KMS-11 (cell line): ENCODE results near the gene SAMD5.

Experiments used
- H2AFZ ChIP-seq: fragments of 200-600 bp; sonication (generic); 2 replicates; pipeline ENCODE4 v1.6.1; 2016; ENCODE audit warnings: antibody characterized with exemption, mixed run types, low read depth
- H3K27ac ChIP-seq: fragments of 200-600 bp; sonication (generic); 2 replicates; pipeline ENCODE4 v1.6.1; 2016; ENCODE audit warnings: mild to moderate bottlenecking, mixed run types
- H3K27me3 ChIP-seq: fragments of 200-600 bp; sonication (generic); 2 replicates; pipeline ENCODE4 v1.6.1; 2017; ENCODE audit warnings: mild to moderate bottlenecking, low read depth, mixed run types, moderate library complexity; ENCODE audit not compliant: insufficient read depth
- H3K36me3 ChIP-seq: fragments of 200-600 bp; sonication (generic); 2 replicates; pipeline ENCODE4 v1.6.1; 2017; ENCODE audit warnings: mild to moderate bottlenecking, mixed run types; ENCODE audit not compliant: insufficient read depth
- H3K4me1 ChIP-seq: fragments of 200-600 bp; sonication (generic); 2 replicates; pipeline ENCODE4 v1.6.1; 2016; ENCODE audit warnings: mild to moderate bottlenecking, low read depth, mixed run types; ENCODE audit not compliant: poor library complexity, severe bottlenecking
- H3K4me2 ChIP-seq: fragments of 200-600 bp; sonication (generic); 2 replicates; pipeline ENCODE4 v1.7.0; 2016; ENCODE audit warnings: mild to moderate bottlenecking, mixed run types
- H3K4me3 ChIP-seq: fragments of 200-600 bp; sonication (generic); IDR thresholded peaks from 2 replicates; pipeline ENCODE4 v1.6.1; 2017; ENCODE audit warnings: low read depth, low read length, mixed read lengths; ENCODE audit not compliant: insufficient read depth
- H3K79me2 ChIP-seq: fragments of 200-600 bp; sonication (generic); 2 replicates; pipeline ENCODE4 v1.6.1; 2016; ENCODE audit warnings: low read depth, mixed run types; ENCODE audit not compliant: insufficient read depth
- H3K9ac ChIP-seq: fragments of 200-600 bp; sonication (generic); 2 replicates; pipeline ENCODE4 v1.6.1; 2016; ENCODE audit warnings: mild to moderate bottlenecking, mixed run types
- H4K20me1 ChIP-seq: fragments of 200-600 bp; sonication (generic); 2 replicates; pipeline ENCODE4 v1.6.1; 2016; ENCODE audit warnings: mild to moderate bottlenecking, mixed run types; ENCODE audit not compliant: insufficient read depth
- TF ChIP-seq, protein P1 (sequence below): fragments of 200-600 bp; sonication (generic); conservative IDR thresholded peaks from 2 replicates; pipeline ENCODE4 v1.6.1; 2017; ENCODE audit warnings: low read depth, mild to moderate bottlenecking, antibody characterized with exemption, low read length, moderate library complexity, mixed read lengths

Gene SAMD5

DNA sequence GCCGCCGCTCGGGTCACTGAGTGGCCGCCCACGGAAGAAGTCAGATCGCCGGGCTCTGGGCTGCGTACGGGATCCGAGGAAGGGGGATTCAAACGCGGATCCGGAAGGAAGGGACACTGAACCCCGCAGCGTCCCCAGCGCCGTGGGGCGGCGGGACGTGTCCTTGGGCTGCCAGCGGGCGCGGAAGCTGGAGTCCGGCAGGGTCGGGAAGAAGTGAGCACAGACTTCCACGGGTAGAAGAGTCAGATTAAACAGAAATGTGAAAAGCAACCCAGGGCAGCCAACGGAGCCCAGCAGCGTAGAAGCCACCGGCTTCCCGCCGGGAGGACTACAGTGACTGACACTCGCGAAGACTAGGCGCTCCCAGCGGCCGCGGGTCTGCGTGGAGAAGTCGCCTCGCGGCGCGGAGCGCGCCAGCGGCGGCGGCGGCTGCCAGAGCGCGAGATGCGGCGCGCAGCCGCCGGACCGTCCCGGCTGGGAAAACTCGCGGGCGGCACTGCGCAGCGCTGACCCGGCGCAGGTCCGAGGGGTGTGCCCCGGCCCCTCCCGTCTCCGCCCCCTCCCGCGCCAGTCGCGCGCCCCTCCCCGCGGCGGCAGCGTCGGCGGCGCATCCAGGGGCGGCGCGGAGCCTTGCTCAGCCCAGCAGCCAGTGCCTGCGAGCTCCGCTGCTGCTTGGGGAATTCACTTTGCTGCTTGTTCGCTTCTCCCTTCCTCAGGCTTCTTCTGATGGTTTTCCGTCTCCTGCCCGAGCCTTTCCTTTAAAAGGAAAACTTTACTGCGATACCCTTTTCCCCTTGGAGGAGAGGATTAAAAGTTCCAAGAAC is at the start of gene SAMD5:
SAMD5 (plus strand) TSS at position 649 of the 824 bp plus-strand sequence. CDS start 239 bp downstream, outside the sequence.
- Histone ChIP-seq H3K27me3 (no peaks in the 10 kb centered on the region), H3K27ac (no peak within 1 kb of the TSS)

DNA sequence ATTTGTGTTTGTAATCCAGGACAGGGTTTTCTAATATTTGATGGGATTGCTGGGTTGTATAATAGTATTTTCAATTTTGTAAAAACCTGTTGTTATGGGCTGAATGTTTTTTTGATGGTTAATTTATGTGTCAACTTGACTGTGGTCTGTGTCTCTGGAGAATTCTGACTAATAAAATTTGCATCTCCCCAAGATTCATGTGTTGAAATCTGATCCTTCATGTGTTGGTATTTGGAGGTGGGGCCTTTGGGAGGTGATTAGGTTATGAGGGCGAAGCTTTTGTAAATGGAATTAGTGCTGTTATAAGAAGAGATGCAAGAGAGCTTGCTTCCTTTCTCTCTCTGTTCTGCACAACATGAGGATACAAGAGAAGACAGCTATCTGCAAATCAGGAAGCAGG is 48.7 kb upstream of the SAMD5 start:
- H3K4me2 ChIP-seq: no peak overlapping the region
- no peak overlapping the region for H3K4me3 ChIP-seq
- no peaks in the 10 kb centered on the region for H3K4me1 ChIP-seq
- no peaks in the 10 kb centered on the region for H4K20me1 ChIP-seq
- no peak overlapping the region for H2AFZ ChIP-seq
- H3K27me3 ChIP-seq: no peaks in the 10 kb centered on the region
- no peak overlapping the region for H3K9ac ChIP-seq
- TF ChIP-seq, protein P1, sequence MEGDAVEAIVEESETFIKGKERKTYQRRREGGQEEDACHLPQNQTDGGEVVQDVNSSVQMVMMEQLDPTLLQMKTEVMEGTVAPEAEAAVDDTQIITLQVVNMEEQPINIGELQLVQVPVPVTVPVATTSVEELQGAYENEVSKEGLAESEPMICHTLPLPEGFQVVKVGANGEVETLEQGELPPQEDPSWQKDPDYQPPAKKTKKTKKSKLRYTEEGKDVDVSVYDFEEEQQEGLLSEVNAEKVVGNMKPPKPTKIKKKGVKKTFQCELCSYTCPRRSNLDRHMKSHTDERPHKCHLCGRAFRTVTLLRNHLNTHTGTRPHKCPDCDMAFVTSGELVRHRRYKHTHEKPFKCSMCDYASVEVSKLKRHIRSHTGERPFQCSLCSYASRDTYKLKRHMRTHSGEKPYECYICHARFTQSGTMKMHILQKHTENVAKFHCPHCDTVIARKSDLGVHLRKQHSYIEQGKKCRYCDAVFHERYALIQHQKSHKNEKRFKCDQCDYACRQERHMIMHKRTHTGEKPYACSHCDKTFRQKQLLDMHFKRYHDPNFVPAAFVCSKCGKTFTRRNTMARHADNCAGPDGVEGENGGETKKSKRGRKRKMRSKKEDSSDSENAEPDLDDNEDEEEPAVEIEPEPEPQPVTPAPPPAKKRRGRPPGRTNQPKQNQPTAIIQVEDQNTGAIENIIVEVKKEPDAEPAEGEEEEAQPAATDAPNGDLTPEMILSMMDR: no peak
- H3K79me2 ChIP-seq: no peaks in the 10 kb centered on the region
- H3K27ac ChIP-seq: no peak overlapping the region
- H3K36me3 ChIP-seq: no peaks in the 10 kb centered on the region

More for the DNA sequence above, at the start of gene SAMD5:
- peak within 1 kb of the TSS; percentile 89 for H2AFZ ChIP-seq
- H3K4me2 ChIP-seq: peak within 1 kb of the TSS; percentile 90
- peaks cover 8% of the 10 kb centered on the region for H3K4me1 ChIP-seq
- TF ChIP-seq, protein P1: no peak
- H3K9ac ChIP-seq: no peak within 1 kb of the TSS
- no peaks in the 10 kb centered on the region for H3K36me3 ChIP-seq
- no peaks in the 10 kb centered on the region for H4K20me1 ChIP-seq
- no peak within 1 kb of the TSS for H3K4me3 ChIP-seq
- no peaks in the 10 kb centered on the region for H3K79me2 ChIP-seq

DNA sequence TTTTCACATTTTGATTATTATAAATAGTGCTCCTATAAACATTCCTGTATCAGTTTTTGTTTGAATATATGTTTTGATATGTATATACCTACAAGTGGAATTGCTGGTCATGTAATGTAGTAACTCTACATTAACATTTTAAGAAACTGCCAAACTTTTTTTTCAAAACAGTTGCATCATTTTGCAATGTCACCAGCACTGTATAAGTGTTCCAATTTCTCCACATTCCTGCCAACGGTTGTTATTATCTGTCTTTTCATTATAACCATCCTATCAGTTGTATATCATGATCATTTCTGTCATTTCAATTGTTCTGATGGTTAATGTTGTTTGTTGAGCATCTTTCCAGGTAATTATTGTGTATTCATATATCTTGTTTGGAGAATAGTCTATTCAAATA is 44.8 kb upstream of the SAMD5 start:
- TF ChIP-seq, protein P1: no peak
- Histone ChIP-seq H3K27me3 (no peaks in the 10 kb centered on the region), H3K27ac (no peak overlapping the region), H4K20me1 (no peaks in the 10 kb centered on the region), H3K9ac (no peak overlapping the region), H3K4me3 (no peak overlapping the region), H3K79me2 (no peaks in the 10 kb centered on the region), H3K4me1 (no peaks in the 10 kb centered on the region), H3K4me2 (no peak overlapping the region), H2AFZ (no peak overlapping the region), H3K36me3 (no peaks in the 10 kb centered on the region)

DNA sequence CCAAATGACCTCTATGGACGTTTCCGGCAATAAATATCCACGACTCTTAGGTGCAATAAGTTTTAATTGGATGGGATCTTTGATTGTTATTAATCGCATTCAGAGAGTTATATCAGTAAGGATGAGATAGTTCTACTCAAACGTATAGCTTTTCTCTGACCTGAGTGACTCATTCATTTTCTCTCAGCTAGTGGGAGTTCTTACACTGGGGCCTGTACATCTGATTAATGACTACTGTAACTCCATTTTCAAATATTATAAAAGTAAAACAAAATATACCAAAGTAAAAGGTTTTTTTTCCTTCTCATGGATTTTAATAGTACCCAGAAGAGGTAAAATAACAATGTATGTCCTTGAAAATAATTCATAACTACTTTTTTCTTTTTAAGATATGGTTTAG is 41.1 kb upstream of the SAMD5 start:
- H3K4me2 ChIP-seq: no peak overlapping the region
- H2AFZ ChIP-seq: no peak overlapping the region
- H3K27ac ChIP-seq: no peak overlapping the region
- H3K4me1 ChIP-seq: no peaks in the 10 kb centered on the region
- no peaks in the 10 kb centered on the region for H3K36me3 ChIP-seq
- H3K27me3 ChIP-seq: no peaks in the 10 kb centered on the region
- H3K79me2 ChIP-seq: no peaks in the 10 kb centered on the region
- H3K4me3 ChIP-seq: no peak overlapping the region
- TF ChIP-seq, protein P1: no peak
- no peak overlapping the region for H3K9ac ChIP-seq
- no peaks in the 10 kb centered on the region for H4K20me1 ChIP-seq
